CD4-positive, alpha-beta T cell (primary cell): ENCODE measurements around the gene PCK2. TPM values are rescaled to one million over a fixed set of nuclear protein-coding genes. Genes with fewer than 3 reads are reported as not detected.

Experiments
- ATAC-seq: fragments of 200-7000 bp; cut with Tn5 transposase; one replicate; pipeline ENCODE4 v1.10.0; 2022; ENCODE audit warnings: mild to moderate bottlenecking; ENCODE audit not compliant: poor library complexity
- CTCF ChIA-PET: fragments of 350-600 bp; sonication (Branson Sonifier 250); formaldehyde crosslinking; loops from one replicate; lab custom pipeline; 2021; ENCODE audit warnings: antibody characterized with exemption, inconsistent platforms; lab: Charles Lee
- POLR2A ChIA-PET: fragments of 350-600 bp; sonication (Branson Sonifier 250); formaldehyde crosslinking; loops from one replicate; lab custom pipeline; 2021; ENCODE audit warnings: antibody characterized with exemption, inconsistent platforms; lab: Charles Lee
- DNase-seq, 14 experiments: peaks; one replicate each; pipeline ENCODE4 v3.0.0-alpha.2; 2013 to 2020; ENCODE audit warnings: mixed read lengths in 2 of 14
- H3K27ac ChIP-seq, 2 donors: one replicate each; pipeline versions ENCODE4 v1.5.1 to v1.7.0; 2013; ENCODE audit warnings: low read length in 2 of 2, low read depth in 1 of 2, mild to moderate bottlenecking in 1 of 2
- H3K27me3 ChIP-seq, 2 experiments: 1 replicate in 1 of 2; 2 replicates in 1 of 2; pipeline versions ENCODE4 v1.6.1 to v1.7.0; 2013; ENCODE audit warnings: low read length in 2 of 2, control low read depth in 1 of 2, mild to moderate bottlenecking in 1 of 2, moderate library complexity in 1 of 2; ENCODE audit not compliant: insufficient read depth in 2 of 2, control insufficient read depth in 1 of 2
- H3K36me3 ChIP-seq: one replicate; pipeline ENCODE4 v1.6.1; 2013; ENCODE audit warnings: low read length, control low read depth; ENCODE audit not compliant: insufficient read depth
- H3K4me1 ChIP-seq: one replicate; pipeline ENCODE4 v1.6.1; 2013; ENCODE audit warnings: low read length, control low read depth; ENCODE audit not compliant: insufficient read depth
- H3K4me3 ChIP-seq: one replicate; pipeline ENCODE4 v1.5.1; 2013; ENCODE audit warnings: mild to moderate bottlenecking, low read length, moderate library complexity
- H3K9me3 ChIP-seq, 2 experiments: 1 replicate in 1 of 2; 2 replicates in 1 of 2; pipeline versions ENCODE4 v1.6.1 to v1.7.0; 2013; ENCODE audit warnings: low read length in 2 of 2, mild to moderate bottlenecking in 2 of 2, control low read depth in 1 of 2, moderate library complexity in 1 of 2; ENCODE audit not compliant: control insufficient read depth in 1 of 2, insufficient read depth in 1 of 2
- H3K27ac Mint-ChIP-seq: one replicate; pipeline ENCODE4 v1.8.0; 2020; ENCODE audit warnings: mixed read lengths
- H3K27me3 Mint-ChIP-seq: one replicate; pipeline ENCODE4 v1.8.0; 2021; ENCODE audit warnings: mixed read lengths
- H3K36me3 Mint-ChIP-seq: one replicate; pipeline ENCODE4 v1.8.0; 2021; ENCODE audit warnings: low read depth, mixed read lengths
- H3K4me1 Mint-ChIP-seq: one replicate; pipeline ENCODE4 v1.8.0; 2021; ENCODE audit warnings: low read depth, mixed read lengths
- H3K4me3 Mint-ChIP-seq: one replicate; pipeline ENCODE4 v1.8.0; 2020; ENCODE audit warnings: mild to moderate bottlenecking, mixed read lengths
- H3K9me3 Mint-ChIP-seq: one replicate; pipeline ENCODE4 v1.8.0; 2020; ENCODE audit warnings: mixed read lengths
- CTCF ChIP-seq: fragments of 200-600 bp; IDR thresholded peaks from one replicate; pipeline ENCODE4 v1.8.0; 2022; ENCODE audit warnings: antibody characterized with exemption, mild to moderate bottlenecking
- intact Hi-C, 2 experiments: fragments of 100-400 bp; cut with DNase I in 1 of 2; cut with micrococcal nuclease in 1 of 2; formaldehyde crosslinking; loops; one replicate each; pipeline versions ENCODE4 v1.15.1 to v1.9.0; 2023 to 2025; cut with DNase I, micrococcal nuclease
- total RNA-seq, 174 experiments: library from RNA in 2 of 174; stranded (reverse) in 2 of 174; gene quantifications; one replicate each; pipeline ENCODE4 v1.2.3 and lab custom pipeline; 2021 to 2026

The PCK2 gene
- total RNA-seq, 2 experiments from 2014 or later = 5.2 to 7.4 TPM

- no peak overlapping the region for H3K4me3 ChIP-seq
- H3K4me1 ChIP-seq = peaks cover 48% of the 10 kb centered on the region
- no peaks in the 10 kb centered on the region for H3K27me3 Mint-ChIP-seq
- ChIA-PET POLR2A (interaction anchor here (0.7 to 11.7 kb wide), 3 partner anchors 15 to 1038 kb away, joined by 3 to 296 read pairs (median 127); partner anchors contain the start of genes DCAF11, NRL, PSME2 and RNF31), CTCF (interaction anchor here (0.6 to 5.0 kb wide), 3 partner anchors 27 to 109 kb away, joined by 3 to 33 read pairs (median 3); partner anchors contain the start of genes IRF9 and TINF2)
- H3K4me3 Mint-ChIP-seq = no peak overlapping the region
- H3K4me1 Mint-ChIP-seq = peaks cover 51% of the 10 kb centered on the region
- peaks cover 18% of the 10 kb centered on the region for H3K36me3 ChIP-seq
- H3K27ac ChIP-seq = no peak overlapping the region
- peak overlapping the region; percentile 91 for H3K27ac Mint-ChIP-seq
- intact Hi-C loops = no loop called here
- H3K36me3 Mint-ChIP-seq = peaks cover 23% of the 10 kb centered on the region
- DNase-seq (no peak), ATAC-seq (no peak)
- no peak for TF ChIP-seq CTCF
- H3K9me3 Mint-ChIP-seq = no peaks in the 10 kb centered on the region
- H3K27me3 ChIP-seq = no peaks in the 10 kb centered on the region
- H3K9me3 ChIP-seq = no peaks in the 10 kb centered on the region
Observed at GRCh38 chr14:24133735-24134134, 39.6 kb downstream of the PCK2 start.

- no peak for ATAC-seq
- POLR2A ChIA-PET = interaction anchor here (0.7 to 11.7 kb wide), 21 partner anchors 8 to 833 kb away, joined by 3 to 296 read pairs (median 7); partner anchors contain the start of genes CBLN3, CHMP4A, DCAF11 and DHRS1
- Histone ChIP-seq H3K27me3 (no peaks in the 10 kb centered on the region), H3K36me3 (peaks cover 27% of the 10 kb centered on the region), H3K4me3 (peak overlapping the region; percentile 74), H3K27ac (peak overlapping the region; percentile 72 to 88), H3K9me3 (no peaks in the 10 kb centered on the region), H3K4me1 (peaks cover 64% of the 10 kb centered on the region)
- intact Hi-C loops = loop anchor here in 1 of 2 experiments (1.0 kb wide), 1 partner anchor 20 kb away; no protein-coding TSS in a partner anchor
- H3K4me1 Mint-ChIP-seq = peaks cover 69% of the 10 kb centered on the region
- H3K27me3 Mint-ChIP-seq = no peaks in the 10 kb centered on the region
- H3K36me3 Mint-ChIP-seq = peaks cover 36% of the 10 kb centered on the region
- CTCF ChIA-PET = interaction anchor here (0.9 to 5.0 kb wide), 8 partner anchors 11 to 136 kb away, joined by 3 to 33 read pairs (median 6); partner anchors contain the start of genes IRF9, MDP1, PSME2 and RABGGTA
- peak overlapping the region; percentile 94 for H3K4me3 Mint-ChIP-seq
- H3K27ac Mint-ChIP-seq = peak overlapping the region; percentile 85
- DNase-seq = no peak
- TF ChIP-seq CTCF = no peak
- H3K9me3 Mint-ChIP-seq = no peaks in the 10 kb centered on the region
Observed at GRCh38 chr14:24135584-24135833, 41.4 kb downstream of the PCK2 start.

- H3K9me3 Mint-ChIP-seq = no peaks in the 10 kb centered on the region
- peaks cover 68% of the 10 kb centered on the region for H3K4me1 ChIP-seq
- CTCF ChIA-PET = interaction anchor here (0.9 to 5.0 kb wide), 8 partner anchors 11 to 136 kb away, joined by 3 to 33 read pairs (median 6); partner anchors contain the start of genes IRF9, MDP1, PSME2 and RABGGTA
Observed at GRCh38 chr14:24135834-24136683, 41.9 kb downstream of the PCK2 start, which contains the start of gene PSME1. TSS of gene PSME1 (plus strand) at chr14:24136194. CDS start at chr14:24136263, 69 bp downstream.

More at GRCh38 chr14:24135834-24136683, 41.9 kb downstream of the PCK2 start, which contains the start of gene PSME1:
- Mint-ChIP-seq H3K27ac (peak within 1 kb of the TSS; percentile 85), H3K4me1 (peaks cover 69% of the 10 kb centered on the region), H3K4me3 (peak within 1 kb of the TSS; percentile 94), H3K27me3 (no peaks in the 10 kb centered on the region), H3K36me3 (peaks cover 42% of the 10 kb centered on the region)
- DNase-seq (peak; percentile 89 to 97 (median 95)), ATAC-seq (peak; percentile 97)
- Histone ChIP-seq H3K4me3 (peak within 1 kb of the TSS; percentile 74), H3K9me3 (no peaks in the 10 kb centered on the region), H3K27ac (peak within 1 kb of the TSS; percentile 72 to 88), H3K27me3 (no peaks in the 10 kb centered on the region), H3K36me3 (peaks cover 27% of the 10 kb centered on the region)
- POLR2A ChIA-PET = interaction anchor here (0.7 to 11.7 kb wide), 22 partner anchors 8 to 834 kb away, joined by 3 to 296 read pairs (median 6); partner anchors contain the start of genes CBLN3, CHMP4A, DCAF11 and DHRS1
- TF ChIP-seq CTCF = no peak
- intact Hi-C loops = loop anchor here (1.0 to 2.0 kb wide), 6 partner anchors 10 to 77 kb away; partner anchors contain the start of genes IRF9 (in 2 of the 2), CHMP4A (in 1 of the 2), PSME2 (in 1 of the 2) and TM9SF1 (in 1 of the 2)
